BLaER1 treated with 17β-estradiol and CSF1 and Interleukin-3, amounts not matched to agents 10 nM and 100 nM (cell line): ENCODE results near the gene CDC42BPA.

ENCODE experiments used
- H3K27ac ChIP-seq, 11 experiments: shearing (Covaris generic); formaldehyde crosslinking; 2 replicates each; pipeline ENCODE4 v1.8.1; 2022
- H3K27me3 ChIP-seq, 11 experiments: shearing (Covaris generic); formaldehyde crosslinking; 2 replicates each; pipeline ENCODE4 v1.8.1; 2022
- H3K36me3 ChIP-seq, 11 experiments: shearing (Covaris generic); formaldehyde crosslinking; 2 replicates each; pipeline ENCODE4 v1.8.1; 2022
- H3K4me1 ChIP-seq, 10 experiments: shearing (Covaris generic); formaldehyde crosslinking; 2 replicates each; pipeline ENCODE4 v1.8.1; 2022
- H3K4me2 ChIP-seq, 11 experiments: shearing (Covaris generic); formaldehyde crosslinking; 2 replicates each; pipeline ENCODE4 v1.8.1; 2022
- H3K4me3 ChIP-seq, 10 experiments: shearing (Covaris generic); formaldehyde crosslinking; 2 replicates each; pipeline ENCODE4 v1.8.1; 2022
- H3K9ac ChIP-seq, 11 experiments: shearing (Covaris generic); formaldehyde crosslinking; 2 replicates each; pipeline ENCODE4 v1.8.1; 2022
- H3K9me3 ChIP-seq, 11 experiments: shearing (Covaris generic); formaldehyde crosslinking; replicated peaks in 1 of 11; 2 replicates each; pipeline ENCODE4 v1.8.1; 2022
- H4K20me1 ChIP-seq, 11 experiments: shearing (Covaris generic); formaldehyde crosslinking; 2 replicates each; pipeline ENCODE4 v1.8.1; 2022
- Cebpa-rat ChIP-seq, 11 experiments: shearing (Covaris generic); IDR thresholded peaks; 2 replicates each; pipeline ENCODE4 v1.8.1; 2022

CDC42BPA gene

GRCh38 chr1:227174164-227174563 is 144.1 kb downstream of the CDC42BPA start:
- H3K4me3 ChIP-seq, result no peak overlapping the region
- no peaks in the 10 kb centered on the region for H3K4me1 ChIP-seq
- H4K20me1 ChIP-seq, result 0 out of 22 replicates have a peak, but pooled peaks cover 0 to 3% (median 0%) of the 10 kb centered on the region in 11 experiments
- no peak overlapping the region for H3K27ac ChIP-seq
- no peaks in the 10 kb centered on the region for H3K9me3 ChIP-seq
- H3K36me3 ChIP-seq, result peaks cover 0 to 5% (median 0%) of the 10 kb centered on the region in 11 experiments; a peak in 2 of 22 replicates
- H3K27me3 ChIP-seq, result no peaks in the 10 kb centered on the region
- TF ChIP-seq Cebpa-rat (IDR thresholded peaks at IDR 0.05), result no peak
- no peak overlapping the region for H3K4me2 ChIP-seq
- H3K9ac ChIP-seq, result no peak overlapping the region

GRCh38 chr1:227170361-227171166 is 147.7 kb downstream of the CDC42BPA start:
- Histone ChIP-seq H3K4me2 (no peak overlapping the region), H3K9me3 (no peaks in the 10 kb centered on the region), H3K27ac (no peak overlapping the region), H3K9ac (no peak overlapping the region), H3K36me3 (no peaks in the 10 kb centered on the region; a peak in 1 of 22 replicates), H4K20me1 (peaks cover 0 to 12% (median 0%) of the 10 kb centered on the region in 11 experiments; a peak in 1 of 22 replicates), H3K27me3 (no peaks in the 10 kb centered on the region), H3K4me3 (no peak overlapping the region), H3K4me1 (peaks cover 0 to 15% (median 0%) of the 10 kb centered on the region in 10 experiments; a peak in 6 of 20 replicates)
- no peak for TF ChIP-seq Cebpa-rat (IDR thresholded peaks at IDR 0.05)

GRCh38 chr1:227169343-227169742 is 148.9 kb downstream of the CDC42BPA start:
- Histone ChIP-seq H3K27ac (no peak overlapping the region), H3K9ac (no peak overlapping the region), H3K27me3 (no peaks in the 10 kb centered on the region), H3K4me3 (no peak overlapping the region), H3K9me3 (no peaks in the 10 kb centered on the region), H4K20me1 (peaks cover 0 to 12% (median 0%) of the 10 kb centered on the region in 11 experiments; a peak in 1 of 22 replicates), H3K36me3 (no peaks in the 10 kb centered on the region; a peak in 1 of 22 replicates), H3K4me1 (peaks cover 0 to 15% (median 0%) of the 10 kb centered on the region in 10 experiments; a peak in 6 of 20 replicates), H3K4me2 (no peak overlapping the region)
- TF ChIP-seq Cebpa-rat (IDR thresholded peaks at IDR 0.05), result no peak

GRCh38 chr1:227167276-227168101 is 150.8 kb downstream of the CDC42BPA start:
- no peaks in the 10 kb centered on the region; a peak in 1 of 22 replicates for H3K36me3 ChIP-seq
- no peak overlapping the region for H3K9ac ChIP-seq
- H3K4me1 ChIP-seq, result peaks cover 0 to 15% (median 0%) of the 10 kb centered on the region in 10 experiments; a peak in 6 of 20 replicates
- peak overlapping the region in 2 of 11 experiments; percentile 4 to 11; a peak in 3 of 22 replicates for H3K4me2 ChIP-seq
- H4K20me1 ChIP-seq, result peaks cover 0 to 12% (median 0%) of the 10 kb centered on the region in 11 experiments; a peak in 1 of 22 replicates
- TF ChIP-seq Cebpa-rat (IDR thresholded peaks at IDR 0.05), result no peak
- no peaks in the 10 kb centered on the region for H3K27me3 ChIP-seq
- H3K27ac ChIP-seq, result no peak overlapping the region
- H3K4me3 ChIP-seq, result no peak overlapping the region
- H3K9me3 ChIP-seq, result no peaks in the 10 kb centered on the region

- no peaks in the 10 kb centered on the region for H3K27me3 ChIP-seq
- no peak for TF ChIP-seq Cebpa-rat (IDR thresholded peaks at IDR 0.05)
- no peak overlapping the region for H3K27ac ChIP-seq
- peaks cover 0 to 15% (median 0%) of the 10 kb centered on the region in 10 experiments; a peak in 6 of 20 replicates for H3K4me1 ChIP-seq
- 0 out of 22 replicates have a peak overlapping the region, but pooled peaks of 1 of the 11 experiments have one; percentile 11 for H3K4me2 ChIP-seq
- H3K4me3 ChIP-seq, result no peak overlapping the region
- no peaks in the 10 kb centered on the region for H3K9me3 ChIP-seq
- peaks cover 0 to 10% (median 0%) of the 10 kb centered on the region in 11 experiments; a peak in 1 of 22 replicates for H4K20me1 ChIP-seq
- no peak overlapping the region for H3K9ac ChIP-seq
- H3K36me3 ChIP-seq, result no peaks in the 10 kb centered on the region; a peak in 1 of 22 replicates
Measured at GRCh38 chr1:227166559-227166958, 151.7 kb downstream of the CDC42BPA start.

GRCh38 chr1:227161470-227161869 is 156.8 kb downstream of the CDC42BPA start:
- no peaks in the 10 kb centered on the region for H4K20me1 ChIP-seq
- H3K36me3 ChIP-seq, result peaks cover 0 to 24% (median 4%) of the 10 kb centered on the region in 11 experiments; a peak in 6 of 22 replicates
- H3K4me3 ChIP-seq, result no peak overlapping the region
- no peaks in the 10 kb centered on the region for H3K9me3 ChIP-seq
- H3K4me1 ChIP-seq, result 0 out of 20 replicates have a peak, but pooled peaks cover 0 to under 1% (median 0%) of the 10 kb centered on the region in 10 experiments
- no peaks in the 10 kb centered on the region for H3K27me3 ChIP-seq
- H3K27ac ChIP-seq, result no peak overlapping the region
- no peak overlapping the region for H3K4me2 ChIP-seq
- TF ChIP-seq Cebpa-rat (IDR thresholded peaks at IDR 0.05), result no peak
- H3K9ac ChIP-seq, result no peak overlapping the region

- H4K20me1 ChIP-seq, result no peaks in the 10 kb centered on the region
- no peak overlapping the region for H3K4me3 ChIP-seq
- no peak overlapping the region for H3K27ac ChIP-seq
- no peaks in the 10 kb centered on the region for H3K9me3 ChIP-seq
- no peaks in the 10 kb centered on the region for H3K27me3 ChIP-seq
- no peak overlapping the region for H3K4me2 ChIP-seq
- no peaks in the 10 kb centered on the region for H3K4me1 ChIP-seq
- no peak for TF ChIP-seq Cebpa-rat (IDR thresholded peaks at IDR 0.05)
- H3K36me3 ChIP-seq, result peaks cover 0 to 27% (median 4%) of the 10 kb centered on the region in 11 experiments; a peak in 6 of 22 replicates
- no peak overlapping the region for H3K9ac ChIP-seq
Measured at GRCh38 chr1:227156520-227156919, 161.8 kb downstream of the CDC42BPA start.

- no peak for TF ChIP-seq Cebpa-rat (IDR thresholded peaks at IDR 0.05)
- no peak overlapping the region for H3K9ac ChIP-seq
Measured at GRCh38 chr1:227155688-227156087, 162.6 kb downstream of the CDC42BPA start.

GRCh38 chr1:227155004-227155403 is 163.3 kb downstream of the CDC42BPA start:
- H3K9me3 ChIP-seq, result no peaks in the 10 kb centered on the region
- H3K4me1 ChIP-seq, result no peaks in the 10 kb centered on the region
- H3K27ac ChIP-seq, result no peak overlapping the region
- no peaks in the 10 kb centered on the region for H4K20me1 ChIP-seq
- peaks cover 0 to 22% (median 4%) of the 10 kb centered on the region in 11 experiments; a peak in 6 of 22 replicates for H3K36me3 ChIP-seq
- no peak overlapping the region for H3K4me2 ChIP-seq
- H3K4me3 ChIP-seq, result no peak overlapping the region
- no peak for TF ChIP-seq Cebpa-rat (IDR thresholded peaks at IDR 0.05)
- no peak overlapping the region for H3K9ac ChIP-seq
- H3K27me3 ChIP-seq, result no peaks in the 10 kb centered on the region

More at GRCh38 chr1:227155688-227156087, 162.6 kb downstream of the CDC42BPA start:
- no peak overlapping the region for H3K4me3 ChIP-seq
- peaks cover 0 to 27% (median 4%) of the 10 kb centered on the region in 11 experiments; a peak in 6 of 22 replicates for H3K36me3 ChIP-seq
- H3K4me2 ChIP-seq, result no peak overlapping the region
- H3K27ac ChIP-seq, result no peak overlapping the region
- no peaks in the 10 kb centered on the region for H3K9me3 ChIP-seq
- no peaks in the 10 kb centered on the region for H4K20me1 ChIP-seq
- no peaks in the 10 kb centered on the region for H3K27me3 ChIP-seq
- no peaks in the 10 kb centered on the region for H3K4me1 ChIP-seq
